H9 (cell line): ENCODE data around the gene AP2A2. TPM values are rescaled to one million over a fixed set of nuclear protein-coding genes. Genes with fewer than 3 reads are reported as not detected.

Source experiments
- DNase-seq: peaks from one replicate; pipeline ENCODE4 v3.0.0-alpha.2; 2017
- H2AFZ ChIP-seq: one replicate; pipeline ENCODE4 v1.6.1; 2013; ENCODE audit warnings: mild to moderate bottlenecking, low read length, control low read depth, moderate library complexity
- H2AK5ac ChIP-seq: 2 replicates; pipeline ENCODE4 v1.6.1; 2013; ENCODE audit warnings: low read length, control low read depth, mixed read lengths; ENCODE audit not compliant: insufficient read length
- H2BK120ac ChIP-seq: one replicate; pipeline ENCODE4 v1.6.1; 2013; ENCODE audit warnings: low read depth, mild to moderate bottlenecking, low read length, control low read depth, inconsistent platforms; ENCODE audit not compliant: poor library complexity, severe bottlenecking
- H2BK12ac ChIP-seq: 2 replicates; pipeline ENCODE4 v1.6.1; 2013; ENCODE audit warnings: low read length, control low read depth, mixed read lengths, low read depth; ENCODE audit not compliant: insufficient read length
- H2BK15ac ChIP-seq: 2 replicates; pipeline ENCODE4 v1.6.1; 2013; ENCODE audit warnings: low read depth, low read length, control low read depth
- H2BK20ac ChIP-seq: one replicate; pipeline ENCODE4 v1.6.1; 2013; ENCODE audit warnings: low read depth, mild to moderate bottlenecking, low read length, control low read depth, inconsistent platforms; ENCODE audit not compliant: poor library complexity, severe bottlenecking
- H2BK5ac ChIP-seq: 2 replicates; pipeline ENCODE4 v1.6.1; 2013; ENCODE audit warnings: low read length, control low read depth, mixed read lengths; ENCODE audit not compliant: insufficient read length
- H3K14ac ChIP-seq: 2 replicates; pipeline ENCODE4 v1.6.1; 2013; ENCODE audit warnings: low read length, control low read depth; ENCODE audit not compliant: insufficient read depth
- H3K18ac ChIP-seq: 2 replicates; pipeline ENCODE4 v1.6.1; 2013; ENCODE audit warnings: low read depth, mild to moderate bottlenecking, mixed read lengths, low read length, control low read depth; ENCODE audit not compliant: insufficient read length
- H3K23ac ChIP-seq: 2 replicates; pipeline ENCODE4 v1.6.1; 2013; ENCODE audit warnings: low read length, control low read depth, mixed read lengths, low read depth; ENCODE audit not compliant: insufficient read length
- H3K23me2 ChIP-seq: 2 replicates; pipeline ENCODE4 v1.6.1; 2013; ENCODE audit warnings: low read depth, mild to moderate bottlenecking, mixed read lengths, low read length, control low read depth; ENCODE audit not compliant: insufficient read length, poor library complexity, severe bottlenecking
- H3K27ac ChIP-seq: 2 replicates; pipeline ENCODE4 v1.5.1; 2013; ENCODE audit warnings: low read length, control low read depth, mixed read lengths, low read depth; ENCODE audit not compliant: insufficient read length
- H3K27me3 ChIP-seq: 2 replicates; pipeline ENCODE4 v1.6.1; 2013; ENCODE audit warnings: low read length, control low read depth, inconsistent platforms; ENCODE audit not compliant: insufficient read depth
- H3K4ac ChIP-seq: 2 replicates; pipeline ENCODE4 v1.6.1; 2013; ENCODE audit warnings: low read depth, mild to moderate bottlenecking, control low read depth, inconsistent platforms, low read length, moderate library complexity
- H3K4me1 ChIP-seq: 2 replicates; pipeline ENCODE4 v1.6.1; 2013; ENCODE audit warnings: low read length, control low read depth, inconsistent platforms; ENCODE audit not compliant: insufficient read depth
- H3K4me2 ChIP-seq: 2 replicates; pipeline ENCODE4 v1.6.1; 2013; ENCODE audit warnings: low read length, control low read depth, mixed read lengths; ENCODE audit not compliant: insufficient read length, insufficient read depth
- H3K56ac ChIP-seq: 2 replicates; pipeline ENCODE4 v1.6.1; 2013; ENCODE audit warnings: low read depth, mild to moderate bottlenecking, mixed read lengths, low read length, control low read depth; ENCODE audit not compliant: insufficient read length
- H3K79me1 ChIP-seq: 2 replicates; pipeline ENCODE4 v1.6.1; 2013; ENCODE audit warnings: low read depth, mild to moderate bottlenecking, moderate library complexity, low read length, control low read depth, inconsistent platforms; ENCODE audit not compliant: insufficient read depth, poor library complexity, severe bottlenecking
- H3K79me2 ChIP-seq: 2 replicates; pipeline ENCODE4 v1.6.1; 2013; ENCODE audit warnings: low read length, control low read depth, inconsistent platforms; ENCODE audit not compliant: insufficient read depth
- H3K9ac ChIP-seq: 2 replicates; pipeline ENCODE4 v1.6.1; 2013; ENCODE audit warnings: low read length, control low read depth, mixed read lengths; ENCODE audit not compliant: insufficient read length; ENCODE audit errors: extremely low read depth
- H3K9me3 ChIP-seq: one replicate; pipeline ENCODE4 v1.6.1; 2013; ENCODE audit warnings: low read depth, low read length, inconsistent platforms; ENCODE audit not compliant: control insufficient read depth
- H3T11ph ChIP-seq: one replicate; pipeline ENCODE4 v1.6.1; 2013; ENCODE audit warnings: mild to moderate bottlenecking, low read length, control low read depth, inconsistent platforms
- H4K20me1 ChIP-seq: one replicate; pipeline ENCODE4 v1.6.1; 2013; ENCODE audit not compliant: control insufficient read depth, insufficient read length, insufficient read depth
- H4K5ac ChIP-seq: 2 replicates; pipeline ENCODE4 v1.6.1; 2013; ENCODE audit warnings: low read depth, mild to moderate bottlenecking, mixed read lengths, low read length, control low read depth; ENCODE audit not compliant: insufficient read length
- H4K8ac ChIP-seq: replicated peaks from 2 replicates; pipeline ENCODE4 v1.6.1; 2013; ENCODE audit warnings: low read length, control low read depth, mixed read lengths, low read depth; ENCODE audit not compliant: insufficient read length
- H4K91ac ChIP-seq: 2 replicates; pipeline ENCODE4 v1.6.1; 2013; ENCODE audit warnings: low read depth, mild to moderate bottlenecking, moderate library complexity, mixed read lengths, low read length, control low read depth; ENCODE audit not compliant: insufficient read length
- H3K27ac Mint-ChIP-seq, 3 experiments: 2 replicates in 2 of 3; 3 replicates in 1 of 3; pipeline ENCODE4 v1.8.0; 2020 to 2021; ENCODE audit warnings: mixed read lengths in 3 of 3, mild to moderate bottlenecking in 1 of 3, moderate library complexity in 1 of 3
- H3K27me3 Mint-ChIP-seq: 2 replicates; pipeline ENCODE4 v1.8.0; 2021; ENCODE audit warnings: low read depth, mild to moderate bottlenecking, moderate library complexity, mixed read lengths
- H3K36me3 Mint-ChIP-seq, 3 experiments: 2 replicates in 2 of 3; 3 replicates in 1 of 3; pipeline ENCODE4 v1.8.0; 2020 to 2021; ENCODE audit warnings: low read depth in 3 of 3, mixed read lengths in 3 of 3; ENCODE audit not compliant: insufficient read depth in 1 of 3
- H3K4me1 Mint-ChIP-seq, 2 experiments: 2 replicates each; pipeline ENCODE4 v1.8.0; 2020; ENCODE audit warnings: mixed read lengths in 2 of 2
- H3K4me3 Mint-ChIP-seq, 2 experiments: 2 replicates in 1 of 2; 3 replicates in 1 of 2; pipeline ENCODE4 v1.8.0; 2020 to 2021; ENCODE audit warnings: mild to moderate bottlenecking in 2 of 2, mixed read lengths in 2 of 2, moderate library complexity in 1 of 2
- H3K9me3 Mint-ChIP-seq, 2 experiments: 2 replicates in 1 of 2; 3 replicates in 1 of 2; pipeline ENCODE4 v1.8.0; 2020; ENCODE audit warnings: mild to moderate bottlenecking in 2 of 2, mixed read lengths in 2 of 2, moderate library complexity in 1 of 2
- CTCF ChIP-seq: fragments of 200-600 bp; sonication (generic); conservative IDR thresholded peaks from 3 replicates; pipeline ENCODE4 v1.8.0; 2021; ENCODE audit warnings: antibody characterized with exemption, mild to moderate bottlenecking
- WGBS: extraction: QIAGEN DNeasy Blood & Tissue Kit; methylation state at CpG from one replicate; pipeline ENCODE4 v1.1.7; 2013; ENCODE audit warnings: missing lambda C conversion rate, low lambda C conversion rate, mixed read lengths; ENCODE audit not compliant: insufficient read length; ENCODE audit errors: extremely low coverage; 5-methylcytosine and 5-hydroxymethylcytosine counted together
- total RNA-seq: library from RNA; stranded (reverse); gene quantifications from 2 replicates; pipeline ENCODE4 v1.2.1, GENCODE V29; 2021

AP2A2 gene
- total RNA-seq, 1 experiment from 2014 or later, result 53.7 TPM

DNA sequence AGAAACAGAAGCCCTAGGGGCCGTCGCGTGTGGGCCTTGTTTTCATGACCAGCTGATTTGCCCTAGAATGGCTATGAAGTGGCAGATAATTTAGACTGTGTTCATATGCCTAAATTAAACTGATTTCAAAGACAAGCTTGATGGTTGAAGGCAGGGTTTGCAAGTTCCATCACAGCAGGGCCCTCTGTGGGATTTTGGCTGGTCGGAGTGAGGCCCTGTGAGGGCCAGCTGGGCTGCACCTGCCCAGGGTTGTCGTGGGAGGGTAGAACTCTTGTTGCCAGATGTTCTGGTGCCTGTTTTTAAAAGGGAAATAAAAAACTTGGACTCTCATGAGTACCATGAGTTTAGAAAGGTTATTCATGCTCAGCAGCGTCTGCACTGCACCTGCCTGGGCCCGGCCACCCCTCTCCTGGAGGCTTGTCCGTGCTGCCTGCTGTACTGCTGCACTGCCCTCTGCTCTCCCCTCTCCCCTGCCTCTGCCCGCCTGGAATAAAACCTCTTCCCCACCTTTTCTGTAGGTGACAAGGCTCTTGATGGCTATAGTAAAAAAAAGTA, 44.1 kb downstream of the AP2A2 start:
- H3K36me3 Mint-ChIP-seq, result peaks cover 7 to 62% (median 57%) of the 10 kb centered on the region in 3 experiments; a peak in 6 of 7 replicates
- no peak overlapping the region for H2BK120ac ChIP-seq
- H3K14ac ChIP-seq, result no peak overlapping the region
- no peak overlapping the region for H3K18ac ChIP-seq
- peaks cover 0 to 3% of the 10 kb centered on the region in 2 experiments; a peak in 1 of 5 replicates for H3K9me3 Mint-ChIP-seq
- H3K27ac ChIP-seq, result no peak overlapping the region
- H4K8ac ChIP-seq, result no peak overlapping the region
- no peaks in the 10 kb centered on the region for H3K4me1 ChIP-seq
- no CpG with 5 or more reads among the region's 9 CpGs for WGBS
- no peak for DNase-seq
- no peak overlapping the region for H2BK15ac ChIP-seq
- no peaks in the 10 kb centered on the region for H3K79me2 ChIP-seq
- H3K23ac ChIP-seq, result no peak overlapping the region
- no peak overlapping the region for H2BK12ac ChIP-seq
- H3K4me1 Mint-ChIP-seq, result no peaks in the 10 kb centered on the region
- H3K4me2 ChIP-seq, result no peak overlapping the region
- no peaks in the 10 kb centered on the region for H3K23me2 ChIP-seq
- no peak overlapping the region for H2BK20ac ChIP-seq
- H4K5ac ChIP-seq, result no peak overlapping the region
- no peak overlapping the region for H2AFZ ChIP-seq
- H3K27me3 ChIP-seq, result no peaks in the 10 kb centered on the region
- no peak overlapping the region for H3T11ph ChIP-seq
- H3K56ac ChIP-seq, result no peak overlapping the region
- H3K4me3 Mint-ChIP-seq, result no peak overlapping the region
- H2BK5ac ChIP-seq, result no peak overlapping the region
- no peak overlapping the region for H2AK5ac ChIP-seq
- H3K4ac ChIP-seq, result no peak overlapping the region
- H3K27me3 Mint-ChIP-seq, result no peaks in the 10 kb centered on the region
- no peak for TF ChIP-seq CTCF
- H3K9me3 ChIP-seq, result no peaks in the 10 kb centered on the region
- H3K27ac Mint-ChIP-seq, result 0 out of 7 replicates have a peak overlapping the region, but pooled peaks of 1 of the 3 experiments have one; percentile 1
- H4K91ac ChIP-seq, result no peak overlapping the region
- H3K9ac ChIP-seq, result no peak overlapping the region
- no peaks in the 10 kb centered on the region for H3K79me1 ChIP-seq
- no peaks in the 10 kb centered on the region for H4K20me1 ChIP-seq
